NCI-H2196 (cell line): Measurements from ENCODE around the gene PRKX.
A peak's percentile ranks its signal among the peaks of the same experiment; 100 is the strongest.
"Not testable (repeated sequence)": the region's sequence is repeated elsewhere in the genome, so short reads cannot be mapped to it uniquely, and the experiment has no call there.

Source experiments
- DNase-seq: peaks from one replicate; lab custom pipeline; 2025; ENCODE audit not compliant: unreplicated experiment; lab: John Stamatoyannopoulos, UW

The PRKX gene

GRCh38 chrX:3713225-3713936 lies at the start of gene PRKX:
PRKX (minus strand) TSS chrX:3713649; CDS start chrX:3713253, 396 bp downstream.
- peak; percentile 44 for DNase-seq

DNA sequence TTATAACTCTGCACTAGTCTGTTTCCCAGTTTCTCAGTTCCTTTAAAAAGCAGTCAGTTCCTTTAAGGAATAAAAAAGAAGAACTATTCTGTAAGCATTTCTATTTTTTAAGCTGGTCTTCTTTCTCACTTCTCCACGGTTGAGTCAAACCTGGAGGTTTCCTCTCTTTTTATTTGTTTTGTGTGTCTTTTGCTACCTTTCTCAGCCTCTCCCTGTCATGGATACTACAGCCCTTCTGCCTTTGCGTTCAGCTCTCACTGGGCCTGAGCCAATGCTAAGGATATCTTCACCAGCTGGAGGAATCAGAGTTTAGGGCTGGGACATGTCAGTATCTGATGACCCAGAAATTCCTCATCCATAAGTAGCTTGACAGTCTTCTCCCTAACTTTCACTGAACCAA lies 49.7 kb upstream of the PRKX start:
- no peak for DNase-seq

DNA sequence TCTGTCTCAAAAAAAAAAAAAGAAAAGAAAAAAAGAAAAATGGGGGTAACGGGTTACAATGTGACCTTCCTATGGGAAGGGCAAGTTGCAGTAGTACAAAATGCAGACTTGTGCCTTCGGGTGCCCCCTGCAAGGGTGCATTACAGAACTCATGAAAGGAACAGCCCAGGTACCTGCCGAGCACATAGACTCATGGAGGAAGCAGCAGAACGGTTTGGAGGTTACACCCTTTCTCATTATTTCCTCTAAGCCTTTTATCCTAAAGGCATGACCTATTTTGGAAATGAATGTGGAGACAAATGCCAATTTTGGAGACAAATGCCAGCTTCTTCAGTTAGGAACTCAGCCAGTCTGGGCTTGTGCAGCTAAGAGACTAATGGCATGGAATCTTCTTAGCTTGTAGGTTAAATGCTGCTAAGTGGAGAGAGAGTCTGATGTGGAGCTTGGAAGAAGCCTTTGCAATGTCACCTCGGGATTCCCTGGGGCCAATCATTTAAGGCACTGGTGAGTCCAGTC lies 44.1 kb upstream of the PRKX start:
- no peak for DNase-seq

DNA sequence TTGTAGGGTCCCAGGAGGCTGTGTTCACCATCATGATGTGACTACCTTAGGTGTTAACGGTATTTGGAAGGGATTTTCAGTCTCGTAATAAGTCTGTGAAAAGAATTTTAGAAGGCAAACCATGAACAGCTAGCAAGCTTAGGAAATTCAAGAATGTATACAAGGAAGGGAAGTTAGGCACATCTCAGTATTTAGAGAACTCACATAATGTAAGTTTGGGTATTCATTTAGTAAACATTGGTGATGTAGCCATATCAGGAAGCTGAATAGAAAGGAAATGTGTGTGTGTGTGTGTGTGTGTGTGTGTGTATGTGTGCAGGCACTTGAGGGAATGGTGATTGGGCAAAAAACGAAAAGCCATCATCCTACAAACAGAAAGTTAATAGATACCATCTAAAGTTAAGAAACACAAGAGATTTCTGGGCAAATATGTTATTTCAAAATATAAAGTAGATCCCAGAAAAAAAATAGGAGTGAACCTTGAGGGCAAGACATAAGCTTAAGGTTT lies 34.7 kb upstream of the PRKX start:
- no peak for DNase-seq

- no peak for DNase-seq
These were observed 30.5 kb upstream of the PRKX start for GRCh38 chrX:3743801-3744439.

DNA sequence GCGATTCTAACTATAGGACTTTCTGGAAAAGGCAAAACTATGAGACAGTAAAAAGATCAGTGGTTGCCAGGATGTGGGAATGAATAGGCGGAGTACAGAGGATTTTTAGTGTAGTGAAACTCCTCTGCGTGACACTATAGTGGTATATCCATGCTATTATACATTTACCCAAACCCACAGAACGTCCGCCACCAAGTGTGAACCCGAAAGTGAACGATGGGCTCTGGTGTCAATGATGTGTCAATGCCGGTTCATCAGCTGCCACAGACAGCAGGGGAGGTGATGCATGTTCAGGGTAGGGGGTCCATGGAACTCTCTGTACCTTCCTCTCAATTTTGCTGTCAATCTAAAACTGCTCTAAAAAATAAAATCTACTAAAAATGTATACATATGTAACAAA lies 27.5 kb upstream of the PRKX start:
- not testable (repeated sequence) for DNase-seq

- no peak for DNase-seq
These were observed 25.1 kb upstream of the PRKX start for GRCh38 chrX:3738509-3738908.

DNA sequence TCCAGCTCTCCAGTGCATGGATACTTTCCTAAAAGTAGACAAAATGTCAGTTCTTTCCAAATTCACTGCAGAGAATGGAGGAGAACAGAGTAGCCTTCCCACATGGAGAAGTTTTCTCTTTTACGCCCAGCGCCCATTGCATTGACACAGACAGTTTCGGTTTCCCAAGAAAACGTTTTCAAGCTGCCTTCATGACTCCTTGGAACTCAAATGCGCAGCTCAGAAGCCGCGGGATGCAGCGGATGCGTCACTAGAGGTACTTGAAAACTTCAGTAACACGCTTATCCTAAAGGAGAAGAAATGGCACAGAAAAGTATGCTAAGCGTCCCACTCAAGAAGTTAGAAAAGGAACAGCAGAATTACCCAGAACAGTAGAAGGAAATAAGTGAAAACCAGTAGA lies 23.1 kb upstream of the PRKX start:
- DNase-seq, result not testable (repeated sequence)

- DNase-seq, result not testable (repeated sequence)
These were observed 22.4 kb upstream of the PRKX start for GRCh38 chrX:3735891-3736290.

DNA sequence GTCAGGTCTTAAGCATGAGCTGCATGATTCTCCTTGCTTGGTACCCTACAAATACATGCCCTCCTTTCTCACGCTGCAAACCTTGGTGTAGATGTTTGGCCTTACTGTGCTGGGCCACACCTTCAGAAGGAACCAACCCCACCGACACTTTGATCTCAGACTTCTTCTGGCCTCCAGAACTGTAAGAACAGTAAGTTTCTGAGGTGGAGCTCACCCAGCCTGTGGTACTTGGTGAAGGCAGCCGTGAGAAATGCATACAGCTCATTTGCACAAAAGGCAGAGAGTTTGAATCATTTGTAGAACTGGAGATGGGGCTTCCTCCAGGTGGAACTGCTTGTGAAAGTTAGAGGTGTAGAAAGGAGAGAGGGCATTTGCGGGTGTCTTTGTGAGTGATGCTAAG lies 21.0 kb upstream of the PRKX start:
- not testable (repeated sequence) for DNase-seq

- DNase-seq, result no peak
These were observed 19.6 kb upstream of the PRKX start for GRCh38 chrX:3733043-3733430.

DNA sequence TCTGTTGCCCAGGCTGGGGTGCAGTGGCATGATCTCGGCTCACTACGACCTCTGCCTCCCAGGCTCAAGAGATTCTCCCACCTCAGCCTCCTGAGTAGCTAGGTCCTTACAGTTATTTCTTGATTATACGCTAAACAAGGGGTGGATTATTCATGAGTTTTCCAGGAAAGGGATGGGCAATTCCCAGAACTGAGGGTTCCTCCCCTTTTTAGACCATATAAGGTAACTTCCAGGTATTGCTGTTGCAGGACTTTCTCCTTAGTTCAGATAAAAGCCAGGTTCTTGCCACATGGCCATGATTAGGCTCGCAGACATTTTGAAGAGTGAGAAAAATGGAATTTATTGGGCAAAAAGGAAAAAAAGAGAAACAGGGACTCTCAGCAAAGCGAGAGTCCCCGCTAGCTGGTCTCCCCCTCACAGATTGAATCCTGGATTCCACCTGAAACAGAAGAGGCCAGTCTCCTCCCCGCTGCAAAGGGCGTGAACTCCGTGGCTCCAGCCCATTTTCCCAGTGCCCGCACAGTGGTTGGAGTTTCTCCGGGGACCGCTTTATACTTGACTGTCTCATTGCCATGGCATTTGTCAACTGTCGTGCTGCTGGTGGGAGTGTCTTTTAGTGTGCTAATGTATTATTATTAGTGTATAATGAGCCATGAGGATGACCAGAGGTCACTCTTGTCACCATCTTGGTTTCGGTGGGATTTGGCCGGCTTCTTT lies 19.0 kb upstream of the PRKX start:
- DNase-seq, result not testable (repeated sequence)

- no peak for DNase-seq
These were observed 15.0 kb upstream of the PRKX start for GRCh38 chrX:3728454-3728853.

DNA sequence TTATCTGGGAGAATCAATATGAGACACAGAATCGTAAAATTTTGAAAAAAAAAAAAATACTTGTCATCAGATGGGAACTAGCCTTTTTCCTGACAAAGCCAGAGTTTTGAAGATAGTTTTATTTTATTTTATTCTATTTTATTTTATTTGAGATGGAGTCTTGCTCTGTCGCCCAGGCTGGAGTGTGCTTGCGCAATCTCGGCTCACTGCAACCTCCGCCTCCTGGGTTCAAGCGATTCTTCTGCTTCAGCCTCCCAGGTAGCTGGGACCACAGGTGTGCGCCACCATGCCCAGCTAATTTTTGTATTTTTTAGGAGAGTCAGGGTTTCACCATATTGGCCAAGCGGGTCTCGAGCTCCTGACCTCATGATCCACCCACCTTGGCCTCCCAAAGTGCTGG lies 10.0 kb upstream of the PRKX start:
- DNase-seq, result not testable (repeated sequence)

DNA sequence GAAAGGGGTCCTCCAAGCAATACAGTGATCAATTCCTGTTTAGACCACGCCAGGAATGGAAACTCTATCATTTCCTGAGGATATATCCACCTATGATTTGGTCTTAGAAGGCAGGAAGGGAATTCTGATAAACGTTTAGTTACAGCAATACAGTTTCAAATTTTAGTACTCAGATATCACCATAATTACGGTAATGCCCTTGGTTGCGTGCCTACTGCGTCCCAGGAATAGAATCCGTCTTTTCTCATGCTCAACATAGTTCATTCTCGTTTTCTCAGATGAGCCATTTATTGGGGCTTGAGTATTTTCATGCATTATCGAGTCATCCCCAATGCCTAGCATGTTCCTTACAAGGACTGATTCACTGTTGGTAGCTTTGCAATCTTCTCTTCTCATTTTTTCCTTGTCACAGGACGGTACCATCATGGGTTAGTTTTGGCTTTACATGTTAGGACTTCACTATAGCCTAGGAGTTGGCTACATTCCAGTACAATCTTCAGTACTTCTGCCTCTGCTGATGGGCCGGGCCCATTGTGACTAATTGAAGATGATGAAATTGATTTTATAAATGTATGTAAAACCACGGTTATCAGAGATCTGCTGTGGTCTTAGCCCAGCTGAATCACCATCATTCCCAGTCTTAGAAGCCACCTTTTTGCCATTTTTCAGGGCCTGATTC lies 4.4 kb upstream of the PRKX start:
- DNase-seq, result no peak

GRCh38 chrX:3715921-3716320 lies 2.5 kb upstream of the PRKX start:
- no peak for DNase-seq

DNA sequence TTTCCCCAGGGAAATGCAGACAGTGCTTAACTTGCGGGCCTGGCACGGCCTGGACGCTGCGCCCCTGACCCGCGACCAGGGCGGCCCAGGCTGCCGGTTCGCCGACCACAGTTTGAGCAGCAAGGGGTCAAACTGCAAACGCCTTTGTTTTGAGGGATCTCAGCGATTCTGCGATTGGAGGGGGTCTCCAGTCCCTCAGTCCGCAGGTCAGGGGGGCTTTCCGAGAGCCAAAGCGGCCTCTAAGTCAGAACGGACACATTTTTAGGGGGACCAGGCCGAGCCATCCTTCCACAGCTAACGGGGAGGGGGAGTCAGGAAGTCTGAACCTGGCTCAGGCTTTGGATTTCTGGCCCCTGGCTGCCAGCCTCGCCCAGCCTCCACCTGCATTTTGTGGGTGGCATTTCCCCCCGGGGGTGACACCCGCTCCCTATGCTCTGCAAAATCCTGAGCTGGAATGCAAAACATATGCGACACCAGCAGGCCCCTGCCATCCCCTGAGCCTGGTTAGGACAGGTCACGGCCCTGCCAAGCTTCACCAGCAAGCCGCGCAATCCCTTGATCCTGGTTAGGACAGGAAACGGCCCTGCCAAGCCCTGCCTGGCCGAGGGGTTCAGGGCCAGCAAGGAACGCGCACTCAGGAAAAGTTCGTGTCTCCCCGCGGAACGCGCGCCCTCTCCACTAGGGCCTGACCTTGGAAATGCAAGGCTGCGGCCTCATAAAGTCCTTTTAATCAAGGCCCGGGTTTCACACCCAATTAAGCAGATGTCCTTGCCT lies 1.4 kb upstream of the PRKX start:
- not testable (repeated sequence) for DNase-seq

DNA sequence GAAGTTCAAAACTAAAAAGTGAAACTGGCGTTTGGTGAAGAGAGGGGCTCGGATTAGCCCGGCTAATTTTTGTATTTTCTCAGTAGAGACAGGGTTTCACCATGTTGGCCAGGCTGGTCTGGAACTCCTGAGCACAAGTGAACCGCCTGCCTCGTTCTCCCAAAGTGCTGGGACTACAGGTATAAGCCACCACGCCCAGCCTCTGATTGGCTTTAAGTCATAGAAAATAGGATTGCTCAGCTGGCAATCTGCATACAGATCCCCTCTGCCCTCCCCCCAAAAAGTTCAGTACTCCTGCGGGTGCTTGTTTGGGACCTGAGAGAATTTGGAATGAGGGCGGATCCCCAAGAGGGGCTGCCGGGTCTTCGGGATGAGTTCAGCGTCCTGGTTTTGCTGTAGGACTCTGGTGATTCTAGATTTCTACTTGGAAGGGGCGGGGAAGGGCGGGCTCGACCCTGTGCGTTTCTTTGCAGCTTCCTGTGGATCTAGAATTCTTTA lies 537 bp upstream of the PRKX start:
- DNase-seq, result no peak

DNA sequence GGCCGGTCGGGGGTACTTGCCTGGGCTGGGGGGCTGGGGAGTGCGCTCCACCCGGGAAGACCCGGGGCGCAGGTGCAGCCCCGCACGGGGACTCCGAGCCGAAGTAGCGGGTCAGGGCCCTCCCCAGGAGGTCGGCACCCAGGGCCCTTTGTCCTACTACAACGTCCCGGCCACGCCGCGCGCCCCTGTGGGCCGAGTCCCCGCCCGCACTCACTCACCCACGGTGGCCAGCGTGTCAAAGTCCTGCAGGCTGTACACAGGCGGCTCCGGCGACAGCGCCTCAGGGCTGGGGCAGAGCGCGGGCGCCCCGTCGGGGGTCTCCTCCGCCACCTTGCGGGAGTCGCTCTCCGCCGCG lies 602 bp downstream of the PRKX start:
- DNase-seq, result no peak
